GM19025 (cell line): Measurements from ENCODE around the gene DACH1.

Source experiments
- ATAC-seq: cut with Tn5 transposase; IDR thresholded peaks from one replicate; pipeline ENCODE4 v1.9.1; 2021; ENCODE audit warnings: mild to moderate bottlenecking, low read depth, moderate library complexity; ENCODE audit not compliant: unreplicated experiment

Gene DACH1

GRCh38 chr13:71513411-71514033 lies 353.5 kb downstream of the DACH1 start:
- ATAC-seq, result no peak

GRCh38 chr13:71503781-71504180 lies 363.2 kb downstream of the DACH1 start:
- ATAC-seq, result no peak

- no peak for ATAC-seq
Observed at GRCh38 chr13:71499944-71500514, 367.0 kb downstream of the DACH1 start.

GRCh38 chr13:71499235-71499634 lies 367.8 kb downstream of the DACH1 start:
- ATAC-seq, result no peak

GRCh38 chr13:71493189-71493588 lies 373.8 kb downstream of the DACH1 start:
- no peak for ATAC-seq

- no peak for ATAC-seq
Observed at GRCh38 chr13:71492346-71492871, 374.6 kb downstream of the DACH1 start.

- no peak for ATAC-seq
Observed at GRCh38 chr13:71491010-71491409, 376.0 kb downstream of the DACH1 start.

GRCh38 chr13:71489041-71489440 lies 378.0 kb downstream of the DACH1 start:
- ATAC-seq, result no peak

- no peak for ATAC-seq
Observed at GRCh38 chr13:71488201-71488600, 378.8 kb downstream of the DACH1 start.

GRCh38 chr13:71485913-71486312 lies 381.1 kb downstream of the DACH1 start:
- no peak for ATAC-seq

GRCh38 chr13:71483733-71484132 lies 383.3 kb downstream of the DACH1 start:
- no peak for ATAC-seq

GRCh38 chr13:71481501-71481900 lies 385.5 kb downstream of the DACH1 start:
- no peak for ATAC-seq

GRCh38 chr13:71481046-71481445 lies 386.0 kb downstream of the DACH1 start:
- ATAC-seq, result no peak

- no peak for ATAC-seq
Observed at GRCh38 chr13:71477735-71478134, 389.3 kb downstream of the DACH1 start.

GRCh38 chr13:71474936-71475335 lies 392.1 kb downstream of the DACH1 start:
- ATAC-seq, result no peak

- no peak for ATAC-seq
Observed at GRCh38 chr13:71469626-71470025, 397.4 kb downstream of the DACH1 start.

GRCh38 chr13:71464686-71465085 lies 402.3 kb downstream of the DACH1 start:
- ATAC-seq, result no peak

GRCh38 chr13:71461892-71462291 lies 405.1 kb downstream of the DACH1 start:
- no peak for ATAC-seq

- ATAC-seq, result no peak
Observed at GRCh38 chr13:71460211-71460610, 406.8 kb downstream of the DACH1 start.

- no peak for ATAC-seq
Observed at GRCh38 chr13:71459708-71460107, 407.3 kb downstream of the DACH1 start.

- ATAC-seq, result no peak
Observed at GRCh38 chr13:71457645-71458044, 409.4 kb downstream of the DACH1 start.

GRCh38 chr13:71456136-71456535 lies 410.9 kb downstream of the DACH1 start:
- no peak for ATAC-seq
